UCSD-AML1 (cell line): ENCODE data around the gene SUPT16H.
"Not testable (repeated sequence)": the region's sequence is repeated elsewhere in the genome, so short reads cannot be mapped to it uniquely, and the experiment has no call there.

Source experiments
- DNase-seq: peaks from one replicate; lab custom pipeline; 2025; ENCODE audit not compliant: unreplicated experiment; lab: John Stamatoyannopoulos, UW

The SUPT16H gene

DNA sequence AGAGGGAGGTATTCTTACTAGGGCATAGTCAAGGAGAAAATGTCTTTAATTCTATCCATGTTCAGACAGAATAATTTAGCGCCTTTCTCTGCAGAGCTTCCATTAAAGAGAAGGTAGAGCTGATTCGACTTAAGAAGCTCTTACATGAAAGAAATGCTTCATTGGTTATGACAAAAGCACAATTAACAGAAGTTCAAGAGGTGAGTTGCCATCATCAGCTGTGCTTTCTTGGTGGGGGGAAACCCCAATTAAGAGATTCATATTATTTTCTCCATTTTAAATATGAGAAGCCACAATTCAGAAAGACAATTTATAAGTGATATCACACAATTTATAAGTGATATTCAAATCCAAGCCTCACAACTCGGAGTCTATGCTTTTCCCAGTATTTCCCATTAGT is 76.2 kb downstream of the SUPT16H start:
- DNase-seq = no peak

GRCh38 chr14:21302836-21303140 is 81.0 kb downstream of the SUPT16H start:
- not testable (repeated sequence) for DNase-seq

- DNase-seq = no peak
These were observed 81.6 kb downstream of the SUPT16H start for GRCh38 chr14:21302013-21302835.
